ENCODE results near the gene CXCR3.
"Not testable (repeated sequence)": the region's sequence is repeated elsewhere in the genome, so short reads cannot be mapped to it uniquely, and the experiment has no call there.

CXCR3 gene

DNA sequence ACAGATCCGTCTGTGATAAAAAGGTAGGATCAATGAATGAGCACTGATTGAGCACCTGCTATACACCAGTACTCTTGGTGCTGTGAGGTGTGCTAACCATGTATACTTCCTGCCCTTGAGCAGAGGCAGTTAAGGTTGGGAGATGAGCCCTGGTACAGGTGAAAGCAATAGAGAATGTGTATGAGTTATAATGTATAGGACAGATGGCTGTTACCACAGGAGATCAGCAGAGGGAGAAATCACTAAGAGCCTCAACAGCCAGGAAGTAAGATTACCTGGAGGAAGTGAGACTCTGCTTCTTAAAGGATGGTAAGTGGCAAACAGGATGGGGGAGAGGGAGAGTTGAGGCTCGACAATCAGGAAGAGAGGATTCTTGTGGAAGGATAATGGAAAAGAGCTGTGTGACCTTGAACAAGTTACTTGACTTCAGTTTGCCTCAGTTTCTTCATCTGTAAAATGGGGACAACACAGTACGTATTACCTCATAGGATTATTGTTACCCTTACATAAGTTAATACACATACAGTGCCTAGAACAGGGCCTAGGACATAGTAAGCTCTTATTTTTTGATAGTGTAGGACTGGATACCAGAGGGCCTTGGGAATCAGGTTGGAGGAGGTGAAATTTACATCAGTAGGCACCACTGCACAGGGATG, 9.1 kb downstream of the CXCR3 start:
- no peak for DNase-seq (ENCODE audit: low read depth in 2 of 2)

DNA sequence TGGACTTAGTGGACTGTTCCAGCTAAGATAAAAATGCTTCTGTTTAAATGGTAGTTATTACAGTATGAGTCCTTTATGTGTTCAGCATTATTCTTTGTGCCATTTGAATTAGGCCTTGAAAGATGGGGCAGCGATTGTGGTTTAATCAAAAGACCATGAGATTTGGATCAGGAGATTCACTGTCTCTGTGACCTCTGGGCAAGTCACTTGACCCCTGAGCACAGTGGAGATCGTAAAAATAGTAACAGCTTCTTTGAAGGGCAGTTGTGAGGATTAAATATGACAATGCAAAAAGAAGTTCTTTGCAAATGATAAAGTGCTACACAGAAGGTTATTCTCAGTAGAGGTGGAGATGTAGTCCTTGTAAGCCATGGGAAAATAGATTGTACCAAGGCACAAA, 10.8 kb downstream of the CXCR3 start:
- DNase-seq (ENCODE audit: low read depth in 2 of 2): no peak

DNA sequence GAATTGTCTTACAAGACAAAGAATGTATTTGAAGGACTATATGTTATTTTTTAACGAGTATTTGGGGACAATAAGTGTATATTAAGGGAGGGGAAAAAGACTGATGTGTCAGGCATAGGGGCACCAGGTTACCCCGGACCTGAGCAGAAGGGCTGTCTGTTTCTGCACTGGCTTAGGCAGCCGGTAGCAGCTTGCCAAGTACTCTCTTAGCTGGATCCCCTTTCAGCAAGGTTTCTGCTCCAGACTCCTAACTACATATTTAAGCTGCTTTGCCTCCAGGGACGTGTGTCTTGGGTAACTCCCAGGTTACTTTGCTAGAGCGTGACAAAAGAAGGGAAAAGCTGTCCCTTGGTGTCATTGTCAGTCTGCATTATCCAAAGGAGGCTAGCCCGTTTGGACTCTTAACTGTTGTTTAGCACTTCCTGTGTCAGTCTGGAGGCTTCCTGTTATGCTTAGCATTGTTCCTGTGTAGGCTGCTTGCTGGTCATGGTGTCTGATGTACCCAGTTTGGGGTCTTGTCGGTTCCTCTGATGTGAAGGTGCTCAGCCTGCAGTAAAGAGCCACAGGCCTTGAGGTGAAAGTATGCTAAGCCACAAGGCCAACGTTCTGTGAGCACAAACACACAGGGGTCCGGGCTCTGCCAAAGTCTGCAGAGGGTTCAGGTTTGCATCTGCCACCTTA, 11.6 kb downstream of the CXCR3 start:
- no peak for DNase-seq (ENCODE audit: low read depth in 2 of 2)

DNA sequence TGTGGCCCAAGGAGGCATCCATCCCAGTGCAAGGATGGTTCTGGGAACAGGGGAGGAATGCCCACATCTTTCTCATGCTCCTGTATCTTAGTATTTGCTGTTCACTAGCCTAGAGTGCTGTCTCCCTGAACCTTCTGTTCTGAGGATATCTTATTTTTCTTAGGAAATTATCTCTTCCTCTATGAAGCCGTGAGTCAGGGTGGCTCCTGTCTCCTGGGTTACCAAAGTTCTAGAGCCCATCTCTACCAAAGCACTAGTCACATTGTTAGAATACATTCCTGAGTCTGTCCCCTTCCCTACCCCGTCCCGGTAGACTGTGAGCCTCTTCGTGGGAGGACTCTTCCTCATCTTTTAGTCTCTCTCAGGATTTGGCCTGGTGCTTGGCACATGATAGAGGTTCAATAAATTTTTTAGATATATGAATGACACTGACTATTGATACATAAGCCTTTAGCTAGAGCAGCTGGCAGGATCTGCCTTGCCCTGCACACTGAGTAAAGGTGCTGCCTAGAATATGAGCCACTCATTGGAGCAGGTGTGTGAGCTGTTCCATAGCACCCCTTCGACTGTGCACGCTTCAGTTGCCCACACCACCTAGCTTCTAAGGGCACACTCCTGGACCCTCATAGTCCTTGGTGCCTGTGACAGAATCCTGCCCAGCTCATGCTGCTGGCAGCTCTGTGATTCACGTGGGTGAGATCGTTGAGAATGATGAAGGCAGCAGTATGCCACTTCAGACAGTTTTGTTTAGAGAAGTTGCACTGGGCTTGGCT, 13.3 kb downstream of the CXCR3 start:
- DNase-seq (ENCODE audit: low read depth in 2 of 2): no peak

DNA sequence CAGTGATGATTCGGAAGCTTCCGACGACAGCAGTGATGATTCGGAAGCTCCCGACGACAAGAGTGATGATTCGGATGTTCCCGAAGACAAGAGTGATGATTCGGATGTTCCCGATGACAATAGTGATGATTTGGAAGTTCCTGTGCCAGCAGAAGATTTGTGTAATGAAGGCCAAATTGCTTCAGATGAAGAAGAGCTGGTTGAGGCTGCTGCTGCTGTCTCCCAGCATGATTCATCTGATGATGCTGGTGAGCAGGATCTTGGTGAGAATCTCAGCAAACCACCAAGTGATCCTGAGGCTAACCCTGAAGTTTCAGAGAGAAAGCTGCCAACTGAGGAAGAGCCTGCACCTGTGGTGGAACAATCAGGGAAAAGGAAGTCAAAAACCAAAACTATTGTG, 14.2 kb downstream of the CXCR3 start:
- no peak for DNase-seq (ENCODE audit: low read depth in 2 of 2)

DNA sequence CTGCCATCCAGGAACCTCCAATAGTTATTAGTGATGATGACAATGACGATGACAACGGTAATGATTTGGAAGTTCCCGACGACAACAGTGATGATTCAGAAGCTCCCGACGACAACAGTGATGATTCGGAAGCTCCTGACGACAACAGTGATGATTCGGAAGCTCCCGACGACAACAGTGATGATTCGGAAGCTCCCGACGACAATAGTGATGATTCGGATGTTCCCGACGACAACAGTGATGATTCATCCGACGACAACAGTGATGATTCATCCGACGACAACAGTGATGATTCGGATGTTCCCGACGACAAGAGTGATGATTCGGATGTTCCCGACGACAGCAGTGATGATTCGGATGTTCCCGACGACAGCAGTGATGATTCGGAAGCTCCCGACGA, 14.7 kb downstream of the CXCR3 start:
- no peak for DNase-seq (ENCODE audit: low read depth in 2 of 2)

DNA sequence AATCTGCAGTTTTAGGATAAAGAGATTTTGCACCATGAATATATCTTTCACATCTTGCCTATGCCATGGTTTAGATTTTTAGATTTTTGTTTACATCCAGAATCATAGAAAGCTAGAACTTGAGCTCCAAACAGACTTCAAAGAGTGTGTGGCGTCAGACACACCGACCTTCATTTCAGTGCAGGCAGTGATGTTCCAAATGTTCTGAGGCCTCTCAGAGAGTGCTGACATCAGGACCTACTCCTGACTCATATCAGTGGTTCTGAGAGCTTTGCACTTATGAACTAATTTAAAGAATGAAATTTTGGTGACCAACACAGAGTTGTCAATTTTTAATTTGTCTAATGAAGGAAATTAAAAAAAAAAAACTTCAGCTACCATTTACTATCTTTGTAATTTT, 18.3 kb downstream of the CXCR3 start:
- no peak for DNase-seq (ENCODE audit: low read depth in 2 of 2)

DNA sequence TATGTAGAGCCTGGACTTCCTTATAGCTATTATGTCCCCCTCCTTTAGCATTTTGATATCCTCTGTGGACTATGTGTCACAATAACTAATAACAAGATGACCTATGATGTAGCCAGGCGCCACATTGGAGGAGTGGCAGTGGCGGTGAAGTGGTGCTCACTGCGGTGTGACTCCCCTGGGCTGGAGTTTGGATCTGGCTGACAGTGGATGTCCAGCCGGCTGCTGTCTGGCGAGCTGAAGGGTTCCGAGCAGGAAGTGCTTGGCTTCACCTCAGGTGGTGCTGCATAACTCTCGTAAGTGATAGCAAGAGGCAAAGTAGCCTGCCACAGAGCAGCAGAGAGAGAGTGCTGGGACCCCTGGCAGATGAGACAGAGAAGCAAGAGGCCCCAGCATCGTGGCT, 25.1 kb downstream of the CXCR3 start:
- not testable (repeated sequence) for DNase-seq (ENCODE audit: low read depth in 2 of 2)

DNA sequence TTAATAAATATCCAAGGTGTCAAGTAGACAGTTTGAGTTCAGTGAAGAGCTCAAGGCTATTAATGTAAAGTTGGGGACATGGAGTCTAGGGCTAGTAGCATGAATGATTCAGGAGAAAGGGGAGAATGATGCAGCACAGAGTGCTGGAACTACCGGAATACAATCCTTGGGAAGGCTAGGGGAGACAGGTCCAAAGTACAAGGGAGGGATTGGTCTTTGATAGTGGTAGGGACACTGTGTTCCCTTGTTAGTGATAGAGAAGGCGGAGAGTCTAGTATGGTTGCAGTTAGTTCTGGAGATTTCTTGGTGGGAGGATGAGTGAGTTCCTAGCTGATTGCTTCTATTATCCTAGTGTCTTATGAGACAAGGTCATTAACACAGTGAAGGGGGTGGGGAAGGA, 31.4 kb downstream of the CXCR3 start:
- no peak for DNase-seq (ENCODE audit: low read depth in 2 of 2)

DNA sequence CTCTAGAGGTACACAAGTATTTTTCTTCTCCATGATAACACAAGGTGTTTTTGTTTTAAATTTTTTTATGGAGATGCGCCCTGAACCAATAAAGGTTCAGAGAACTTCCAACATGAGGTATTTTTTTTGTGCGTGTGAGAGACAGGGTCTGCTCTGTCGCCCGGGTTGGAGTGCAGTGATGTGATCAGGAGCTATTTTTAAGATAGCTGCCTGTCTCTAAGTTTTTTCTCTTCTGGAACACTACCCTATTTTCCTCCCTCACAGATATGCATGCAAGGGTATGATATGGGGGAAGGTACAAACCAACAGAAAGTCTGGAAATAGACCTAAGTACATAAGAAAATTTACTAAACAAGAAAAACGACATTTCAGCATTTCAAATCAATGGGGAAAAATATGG, 37.1 kb downstream of the CXCR3 start:
- DNase-seq (ENCODE audit: low read depth in 2 of 2): no peak

DNA sequence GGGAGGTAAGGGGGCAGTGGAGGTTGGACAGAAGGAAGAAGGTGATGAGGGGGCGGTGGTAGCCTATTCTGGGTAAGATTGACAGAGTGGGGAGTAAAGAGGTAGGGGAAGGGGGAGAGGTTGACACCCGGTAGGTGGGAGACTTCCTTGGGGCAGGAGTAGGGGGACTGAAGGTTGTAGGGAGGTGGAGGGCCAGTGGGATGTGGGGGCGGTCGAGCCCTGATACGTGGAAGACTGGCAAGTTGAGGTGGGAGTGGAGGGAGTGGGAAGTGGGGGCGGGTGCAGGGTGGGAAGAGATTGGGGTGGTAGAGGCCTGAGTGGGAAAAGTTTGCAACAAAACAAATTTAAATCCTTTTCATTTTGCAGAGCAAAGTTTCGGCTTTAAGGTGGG, 38.3 kb downstream of the CXCR3 start:
- no peak for DNase-seq (ENCODE audit: low read depth in 2 of 2)

DNA sequence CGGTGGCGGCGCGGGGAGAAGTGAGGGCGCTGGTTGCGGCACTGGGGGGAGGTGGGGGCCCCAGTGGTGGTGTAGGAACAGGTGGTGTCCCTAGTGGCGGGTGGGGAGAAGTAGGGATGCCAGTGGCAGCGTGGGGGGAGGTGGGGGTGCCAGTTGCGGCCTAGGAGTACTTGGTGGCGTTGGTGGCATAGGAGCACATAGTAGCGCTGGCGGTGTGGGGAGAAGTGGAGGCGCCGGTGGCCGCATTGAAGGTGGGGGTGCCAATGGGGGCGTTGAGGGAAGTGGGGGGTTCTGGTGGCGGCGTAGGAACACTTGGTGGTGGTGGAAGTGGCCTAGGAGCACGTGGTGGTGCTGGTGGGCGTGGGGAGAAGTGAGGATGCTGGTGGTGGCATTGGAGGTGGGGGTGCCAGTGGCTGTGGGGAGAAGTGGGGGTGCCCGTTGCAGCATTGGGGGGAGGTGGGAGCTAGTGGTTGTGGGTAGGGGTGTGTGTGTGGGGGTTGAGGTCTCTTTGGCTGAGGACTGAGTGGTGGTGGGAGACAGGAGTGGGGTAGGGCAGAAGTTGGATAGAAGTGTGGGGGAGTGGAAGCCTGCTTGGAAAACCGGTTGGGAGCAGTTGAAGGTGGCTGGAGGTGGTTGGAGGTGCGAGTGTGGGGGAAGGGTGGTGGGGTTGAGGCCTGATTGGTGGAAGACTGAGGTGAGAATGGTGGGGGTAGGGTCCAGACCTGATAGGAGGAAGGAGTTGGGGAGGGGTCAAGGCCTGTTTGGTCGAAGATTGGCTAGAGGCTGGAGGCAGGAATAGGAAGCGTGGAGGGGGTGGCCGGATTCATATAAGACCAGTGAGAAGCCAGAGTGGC, 38.9 kb downstream of the CXCR3 start:
- no peak for DNase-seq (ENCODE audit: low read depth in 2 of 2)

DNA sequence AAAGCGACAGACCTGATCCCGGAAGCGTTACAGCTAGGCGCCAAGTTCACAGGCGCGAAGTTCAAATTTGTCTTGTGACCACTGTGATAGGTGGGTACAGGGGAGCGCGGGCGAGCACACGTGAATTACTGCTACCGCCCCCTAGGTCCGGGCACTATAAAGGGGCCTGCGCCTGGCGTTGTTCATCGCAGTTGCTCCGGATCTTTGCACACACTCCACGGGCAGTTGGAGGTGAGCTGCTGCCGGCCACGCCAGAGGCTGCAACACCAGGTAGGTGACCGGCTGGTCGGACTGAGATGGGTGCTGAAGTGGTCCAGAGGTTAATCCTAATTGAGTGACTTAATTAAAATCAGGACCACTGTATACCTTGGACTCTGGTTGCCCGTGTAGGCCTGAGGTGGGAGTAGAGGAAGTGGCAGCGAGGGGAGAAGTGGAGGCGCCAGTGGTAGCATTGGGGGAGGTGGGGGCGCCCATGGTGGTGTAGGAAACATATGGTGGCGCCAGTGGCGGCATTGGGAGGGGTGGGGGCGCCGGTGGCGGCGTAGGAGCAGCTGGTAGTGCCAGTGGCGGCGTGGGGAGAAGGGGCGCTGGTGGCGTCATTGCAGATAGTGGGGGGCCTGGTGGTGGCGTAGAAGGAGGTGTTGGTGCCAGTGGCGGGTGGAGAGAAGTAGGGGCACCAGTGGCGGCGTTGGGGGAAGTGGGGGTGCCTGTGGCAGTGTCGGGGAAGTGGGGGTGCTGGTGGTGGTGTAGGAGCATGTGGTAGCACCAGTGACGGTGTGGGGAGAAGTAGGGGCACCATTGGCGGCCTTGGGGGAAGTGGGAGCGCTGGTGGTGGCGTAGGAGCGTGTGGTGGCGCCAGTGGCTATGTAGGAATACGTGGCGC, 39.8 kb downstream of the CXCR3 start, which contains the start of gene GCNA:
Gene GCNA (plus strand): TSS at position 185 of the 883 bp plus-strand sequence. CDS start 2,385 bp downstream, outside the sequence.
- no peak for DNase-seq (ENCODE audit: low read depth in 2 of 2)

DNA sequence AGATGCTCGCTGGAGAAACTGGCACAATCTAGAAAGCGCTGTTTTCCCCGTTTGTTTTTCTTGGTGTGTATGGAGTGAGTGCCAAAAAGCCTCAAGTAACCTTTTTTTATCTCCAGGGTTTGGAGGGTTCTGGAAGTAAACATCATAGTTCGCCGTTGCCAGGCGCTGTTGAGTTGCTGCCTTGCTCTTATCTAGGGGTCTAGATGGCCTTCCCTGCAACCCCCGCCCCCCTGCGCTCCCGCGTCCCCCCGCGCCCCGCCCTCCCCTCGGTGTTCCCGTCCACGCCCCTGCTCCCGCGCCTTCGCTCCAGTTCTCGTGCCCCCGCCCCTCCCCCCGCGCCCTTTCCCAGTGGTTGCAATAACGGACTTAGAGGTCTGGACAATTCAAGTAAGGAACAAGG, 40.6 kb downstream of the CXCR3 start:
- no peak for DNase-seq (ENCODE audit: low read depth in 2 of 2)

DNA sequence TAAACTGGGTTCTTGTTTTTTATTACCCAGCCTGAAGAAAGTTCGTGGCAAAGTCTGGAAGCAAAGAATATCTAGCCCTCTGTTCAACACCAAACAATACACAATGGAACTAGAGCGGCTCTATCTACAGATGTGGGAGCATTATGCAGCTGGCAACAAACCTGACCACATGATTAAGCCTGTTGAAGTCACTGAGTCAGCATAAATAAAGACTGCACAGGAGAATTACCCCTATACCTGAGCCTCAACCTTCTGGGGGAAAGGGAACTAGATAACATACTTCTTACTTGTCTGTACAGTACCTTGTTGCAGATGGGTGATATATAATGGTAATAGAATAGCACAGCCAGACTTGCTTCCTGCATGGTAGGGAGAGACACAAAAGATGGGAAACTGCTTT, 44.7 kb downstream of the CXCR3 start:
- DNase-seq (ENCODE audit: low read depth in 2 of 2): no peak

DNA sequence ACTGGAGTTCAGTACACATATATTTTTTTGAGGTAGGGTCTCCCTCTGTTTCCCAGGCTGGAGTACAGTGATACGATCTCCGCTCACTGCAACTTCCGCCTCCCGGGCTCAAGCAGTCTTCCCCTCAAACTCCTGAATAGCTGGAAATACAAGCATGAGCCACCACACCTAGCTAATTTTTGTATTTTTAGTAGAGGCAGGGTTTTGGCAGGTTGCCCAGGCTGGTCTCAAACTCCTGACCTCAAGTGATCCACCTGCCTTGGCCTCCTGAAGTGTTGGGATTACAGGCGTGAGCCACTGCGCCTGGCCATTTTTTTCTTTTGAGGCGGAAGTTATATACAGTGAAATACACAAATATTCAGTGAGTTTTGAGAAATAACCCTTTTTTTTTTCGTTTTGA, 46.9 kb downstream of the CXCR3 start:
- DNase-seq (ENCODE audit: low read depth in 2 of 2): not testable (repeated sequence)

Measured in fibroblast of skin of left quadriceps (primary cell).